HepG2 (cell line): ENCODE results near the gene CIBAR2.

ENCODE experiments used
- POLR2G ChIP-seq: fragments of 200-400 bp; formaldehyde crosslinking; IDR thresholded peaks from 2 replicates; pipeline ENCODE4 v1.6.1; 2018; ENCODE audit warnings: mild to moderate bottlenecking, low read depth, low read length, moderate library complexity
- STAG1 ChIP-seq: sonication (generic); formaldehyde crosslinking; IDR thresholded peaks from 2 replicates; pipeline ENCODE4 v1.4.0; 2020; ENCODE audit warnings: missing genetic modification reagents
- ZNF33A ChIP-seq: sonication (generic); formaldehyde crosslinking; IDR thresholded peaks from 2 replicates; pipeline ENCODE4 v1.5.1; 2020; ENCODE audit warnings: missing genetic modification reagents, mild to moderate bottlenecking, moderate library complexity, borderline replicate concordance
- TF ChIP-seq, protein P1 (sequence below): sonication (generic); formaldehyde crosslinking; IDR thresholded peaks from 2 replicates; pipeline ENCODE4 v1.5.0; 2020; ENCODE audit warnings: mild to moderate bottlenecking, missing genetic modification reagents, moderate library complexity

DNA sequence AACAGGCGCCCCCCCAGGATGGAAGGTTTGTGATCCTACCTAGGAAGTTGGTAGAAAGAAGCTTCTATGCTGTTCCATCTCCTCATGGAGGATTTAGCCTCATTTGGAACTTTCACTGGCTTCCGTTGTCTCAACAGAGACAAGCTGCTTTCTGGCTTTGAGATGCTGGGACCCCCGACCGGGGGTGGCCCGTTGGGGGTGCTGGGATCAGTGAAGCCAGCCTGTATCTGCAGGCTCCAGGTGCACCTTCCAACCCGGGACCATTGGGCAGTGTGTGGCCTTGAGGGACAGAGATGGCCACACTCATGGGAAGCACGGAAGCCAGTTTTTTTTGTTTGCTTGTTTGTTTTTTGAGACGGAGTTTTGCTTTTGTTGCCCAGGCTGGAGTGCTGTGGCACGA lies 15.4 kb downstream of the CIBAR2 start:
- TF ChIP-seq, protein P1, sequence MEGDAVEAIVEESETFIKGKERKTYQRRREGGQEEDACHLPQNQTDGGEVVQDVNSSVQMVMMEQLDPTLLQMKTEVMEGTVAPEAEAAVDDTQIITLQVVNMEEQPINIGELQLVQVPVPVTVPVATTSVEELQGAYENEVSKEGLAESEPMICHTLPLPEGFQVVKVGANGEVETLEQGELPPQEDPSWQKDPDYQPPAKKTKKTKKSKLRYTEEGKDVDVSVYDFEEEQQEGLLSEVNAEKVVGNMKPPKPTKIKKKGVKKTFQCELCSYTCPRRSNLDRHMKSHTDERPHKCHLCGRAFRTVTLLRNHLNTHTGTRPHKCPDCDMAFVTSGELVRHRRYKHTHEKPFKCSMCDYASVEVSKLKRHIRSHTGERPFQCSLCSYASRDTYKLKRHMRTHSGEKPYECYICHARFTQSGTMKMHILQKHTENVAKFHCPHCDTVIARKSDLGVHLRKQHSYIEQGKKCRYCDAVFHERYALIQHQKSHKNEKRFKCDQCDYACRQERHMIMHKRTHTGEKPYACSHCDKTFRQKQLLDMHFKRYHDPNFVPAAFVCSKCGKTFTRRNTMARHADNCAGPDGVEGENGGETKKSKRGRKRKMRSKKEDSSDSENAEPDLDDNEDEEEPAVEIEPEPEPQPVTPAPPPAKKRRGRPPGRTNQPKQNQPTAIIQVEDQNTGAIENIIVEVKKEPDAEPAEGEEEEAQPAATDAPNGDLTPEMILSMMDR (CRISPR knock-in tag), result no peak
- TF ChIP-seq ZNF33A (CRISPR knock-in tag), result no peak
- no peak for TF ChIP-seq POLR2G
- no peak for TF ChIP-seq STAG1 (CRISPR knock-in tag)
